GM12878 (cell line): Measurements from ENCODE around the gene TOMM20. TPM values are rescaled to one million over a fixed set of nuclear protein-coding genes. Genes with fewer than 3 reads are reported as not detected.
A peak's percentile ranks its signal among the peaks of the same experiment; 100 is the strongest.

Experiments used
- ATAC-seq: fragments of 200-7000 bp; cut with Tn5 transposase; 3 replicates; pipeline ENCODE4 v1.9.1; 2020; ENCODE audit warnings: mild to moderate bottlenecking, moderate library complexity
- Bru-seq: library from RNA; stranded (reverse); fragments of 400-500 nt; gene quantifications from one replicate; lab custom pipeline; 2021; lab: Mats Ljungman, UMichigan
- BruChase-seq, 2 experiments: library from RNA; stranded (reverse); fragments of 400-500 nt; gene quantifications; one replicate each; lab custom pipeline; 2021; lab: Mats Ljungman, UMichigan
- BruUV-seq: library from RNA; stranded (reverse); fragments of 400-500 nt; replicated peaks from 2 replicates; lab custom pipeline; 2021; lab: Mats Ljungman, UMichigan
- CTCF ChIA-PET: fragments of 300-600 bp; sonication (Branson Sonifier 250); formaldehyde crosslinking; extraction: SDS; loops from one replicate; lab custom pipeline; 2021; ENCODE audit warnings: inconsistent platforms; lab: Yijun Ruan, JAX
- POLR2A ChIA-PET: fragments of 350-600 bp; formaldehyde crosslinking; extraction: SDS; loops from one replicate; lab custom pipeline; 2021; ENCODE audit warnings: inconsistent platforms; lab: Charles Lee
- RAD21 ChIA-PET: fragments of 300-600 bp; sonication (Branson Sonifier 250); formaldehyde crosslinking; loops from one replicate; lab custom pipeline; 2023; ENCODE audit warnings: antibody characterized with exemption; ENCODE audit not compliant: unreplicated experiment; lab: Charles Lee
- SMC1A ChIA-PET: fragments of 300-600 bp; sonication (Branson Sonifier 250); formaldehyde crosslinking; loops from one replicate; lab custom pipeline; 2023; ENCODE audit not compliant: unreplicated experiment, uncharacterized antibody; lab: Charles Lee
- DNase-seq: peaks from one replicate; pipeline ENCODE4 v3.0.0-alpha.2; 2011; ENCODE audit warnings: low read depth, low spot score
- FAIRE-seq: peaks from 3 replicates; lab custom pipeline; 2011; peaks lifted over from hg19 to GRCh38; lab: Jason Lieb, UNC
- H2AFZ ChIP-seq: 2 replicates; pipeline ENCODE4 v1.6.0; 2011; ENCODE audit warnings: low read depth, low read length, control low read depth; ENCODE audit not compliant: control insufficient read depth
- H3K27ac ChIP-seq: 2 replicates; pipeline ENCODE4 v1.5.1; 2011; ENCODE audit warnings: control low read depth; ENCODE audit not compliant: control insufficient read depth, insufficient read depth
- H3K27me3 ChIP-seq, 2 experiments: replicated peaks in 1 of 2; 2 replicates each; pipeline versions ENCODE4 v1.6.0 to v1.6.1; 2011; ENCODE audit warnings: low read length in 1 of 2; ENCODE audit not compliant: control insufficient read depth in 2 of 2, insufficient read depth in 2 of 2
- H3K36me3 ChIP-seq, 2 experiments: 2 replicates each; pipeline ENCODE4 v1.5.1; 2011; ENCODE audit warnings: low read length in 1 of 2; ENCODE audit not compliant: control insufficient read depth in 2 of 2, insufficient read depth in 2 of 2
- H3K4me1 ChIP-seq: 2 replicates; pipeline ENCODE4 v1.6.1; 2011; ENCODE audit warnings: mild to moderate bottlenecking, low read length, moderate library complexity, mixed read lengths; ENCODE audit not compliant: control insufficient read depth, insufficient read depth
- H3K4me2 ChIP-seq: 2 replicates; pipeline ENCODE4 v1.6.0; 2011; ENCODE audit warnings: control low read depth; ENCODE audit not compliant: control insufficient read depth, insufficient read depth
- H3K4me3 ChIP-seq: fragments of 200-600 bp; sonication (generic); 2 replicates; pipeline ENCODE4 v1.5.1; 2016
- H3K79me2 ChIP-seq: 2 replicates; pipeline ENCODE4 v1.6.0; 2011; ENCODE audit warnings: low read length; ENCODE audit not compliant: control insufficient read depth, insufficient read depth
- H3K9ac ChIP-seq: 2 replicates; pipeline ENCODE4 v1.8.0; 2011; ENCODE audit warnings: low read length, control low read depth, mixed read lengths; ENCODE audit not compliant: control insufficient read depth, insufficient read depth
- H3K9me3 ChIP-seq: replicated peaks from 3 replicates; pipeline ENCODE4 v1.5.1; 2011; ENCODE audit warnings: mild to moderate bottlenecking, low read length; ENCODE audit not compliant: control insufficient read depth, insufficient read depth
- H4K20me1 ChIP-seq: 2 replicates; pipeline ENCODE4 v1.6.0; 2011; ENCODE audit not compliant: control insufficient read depth, insufficient read depth
- MEF2A ChIP-seq: IDR thresholded peaks from 2 replicates; pipeline ENCODE4 v1.6.1; 2011; ENCODE audit warnings: low read depth, mild to moderate bottlenecking, low read length, moderate library complexity; ENCODE audit not compliant: insufficient read depth
- MTA2 ChIP-seq: fragments of 450-650 bp; IDR thresholded peaks from 2 replicates; pipeline ENCODE4 v1.6.1; 2016; ENCODE audit warnings: low read depth, mild to moderate bottlenecking, moderate library complexity
- MYC ChIP-seq: IDR thresholded peaks from 2 replicates; pipeline ENCODE4 v1.6.1; 2011; ENCODE audit warnings: mild to moderate bottlenecking, low read length, moderate library complexity, inconsistent platforms; ENCODE audit not compliant: insufficient read depth, insufficient replicate concordance, insufficient read length, severe bottlenecking
- SIX5 ChIP-seq: IDR thresholded peaks from 2 replicates; pipeline ENCODE4 v1.6.1; 2011; ENCODE audit warnings: mild to moderate bottlenecking, low read depth, low read length, moderate library complexity; ENCODE audit not compliant: severe bottlenecking
- SP1 ChIP-seq: IDR thresholded peaks from one replicate; pipeline ENCODE4 v1.6.1; 2011; ENCODE audit warnings: low read depth, low read length
- SPI1 ChIP-seq: IDR thresholded peaks from 2 replicates; pipeline ENCODE4 v1.6.1; 2011; ENCODE audit warnings: low read depth, mild to moderate bottlenecking, low read length, moderate library complexity, borderline replicate concordance; ENCODE audit not compliant: insufficient read depth
- ZNF622 ChIP-seq: fragments of 450-650 bp; IDR thresholded peaks from 2 replicates; pipeline ENCODE4 v1.6.1; 2017; ENCODE audit warnings: mild to moderate bottlenecking, inconsistent platforms
- WGBS: methylation state at CpG from one replicate; pipeline ENCODE4 v1.1.6; 2016; ENCODE audit warnings: low lambda C conversion rate; ENCODE audit not compliant: insufficient replicate concordance, insufficient coverage; ENCODE audit errors: missing lambda C conversion rate; 5-methylcytosine and 5-hydroxymethylcytosine counted together
- in situ Hi-C: fragments of 300-500 bp; cut with MboI; formaldehyde crosslinking; loops from 9 replicates; pipeline ENCODE4 v1.14.3; 2018; ENCODE audit warnings: mixed read lengths
- intact Hi-C: fragments of 100-400 bp; cut with micrococcal nuclease; formaldehyde crosslinking; loops from one replicate; pipeline ENCODE4 v1.14.2; 2022; ENCODE audit not compliant: unreplicated experiment
- long read RNA-seq, 2 experiments: library from polyadenylated mRNA; unstranded; transcript quantifications; one replicate each; pipeline ENCODE4 v2.0.0, GENCODE V29; 2019 to 2020
- polyA minus RNA-seq, 3 experiments: library from RNA; depleted of rRNA, polyadenylated mRNA; stranded (reverse); fragments of >200 nt; gene quantifications; 2 replicates each; pipeline ENCODE4 v1.2.3, GENCODE V29; 2011
- polyA plus RNA-seq, 11 experiments: library from polyadenylated mRNA; depleted of rRNA in 4 of 11; unstranded in 6 of 11; stranded (reverse) in 5 of 11; fragments of >200 nt; fragmentation: Nextera tagmentation in 4 of 11; fragmentation: Illumina TruSeq in 1 of 11; extraction: Ambion mirVana in 4 of 11; extraction: Trizol in 1 of 11; gene quantifications; 1 replicate in 1 of 11; 2 replicates in 10 of 11; pipeline versions ENCODE4 v1.2.1 to v1.2.3, GENCODE V29; 2011 to 2016; ENCODE audit warnings: inconsistent platforms in 2 of 11, missing spikeins in 2 of 11, low read depth in 1 of 11
- total RNA-seq, 4 experiments: library from RNA; depleted of rRNA in 3 of 4; stranded (reverse); fragments of >200 nt in 3 of 4; fragmentation: Illumina TruSeq in 1 of 4; extraction: Trizol in 1 of 4; gene quantifications; 2 replicates each; pipeline versions ENCODE4 v1.2.1 to v1.2.3, GENCODE V29; 2013 to 2021
- TF ChIP-seq, protein P1 (sequence below): fragments of 450-650 bp; formaldehyde crosslinking; IDR thresholded peaks from 2 replicates; pipeline ENCODE4 v1.4.0; 2020; ENCODE audit warnings: mild to moderate bottlenecking, moderate library complexity
- TF ChIP-seq, protein P2 (sequence below): IDR thresholded peaks from 2 replicates; pipeline ENCODE4 v1.6.1; 2012; ENCODE audit warnings: low read length, inconsistent platforms
- TF ChIP-seq, protein P3 (sequence below): fragments of 450-650 bp; IDR thresholded peaks from 2 replicates; pipeline ENCODE4 v1.6.1; 2014; ENCODE audit warnings: mild to moderate bottlenecking

TOMM20 gene
- total RNA-seq (2013; cell fraction: nucleolus; rRNA removed): 52.5 and 52.8 TPM in 2 replicates
- total RNA-seq (2014; rRNA removed) (75.1 and 89.7 TPM in 2 replicates), total RNA-seq (2014; rRNA removed; fragmentation: Illumina TruSeq; extraction: Trizol) (58.8 and 59.9 TPM in 2 replicates), total RNA-seq (2021) (120 and 125 TPM in 2 replicates), polyA plus RNA-seq (2011; rRNA removed) (138 and 178 TPM in 2 replicates), polyA plus RNA-seq (2014; fragmentation: Illumina TruSeq; extraction: Trizol) (95.3 and 116 TPM in 2 replicates), polyA plus RNA-seq (2014; fragmentation: Nextera tagmentation; extraction: Ambion mirVana) (10 to 100 TPM; 39.8 to 60.1 TPM), polyA plus RNA-seq (2014; rRNA removed) (58.2 and 66.2 TPM in 2 replicates), polyA plus RNA-seq (2016; fragmentation: Nextera tagmentation; extraction: Ambion mirVana) (10 to 100 TPM; 68.4 to 71.9 TPM), polyA minus RNA-seq (2011; rRNA and poly(A)+ RNA removed) (35.0 and 43.1 TPM in 2 replicates), Bru-seq, nascent RNA (percentile 95 among the genes with signal in this experiment), BruChase-seq, experiment 1, labeled RNA remaining after a 6-hour chase (percentile 97 among the genes with signal in this experiment), BruChase-seq, experiment 2, labeled RNA remaining after a 2-hour chase (percentile 97 among the genes with signal in this experiment)
- 58.2 TPM for polyA plus RNA-seq (2011; ENCODE audit: low read depth)
- 43.9 and 51.8 TPM in 2 replicates for polyA plus RNA-seq (2011; cell fraction: cytosol; rRNA removed)
- 31.3 TPM in 2 replicates for polyA plus RNA-seq (2011; cell fraction: nucleus; rRNA removed)
- polyA plus RNA-seq (2012): 94.4 and 116 TPM in 2 replicates
- 27.3 and 28.9 TPM in 2 replicates for polyA minus RNA-seq (2011; cell fraction: cytosol; rRNA and poly(A)+ RNA removed)
- polyA minus RNA-seq (2011; cell fraction: nucleus; rRNA and poly(A)+ RNA removed): 15.8 and 28.3 TPM in 2 replicates
- long read RNA-seq, experiment 1, transcript TOMM20-201 (5 exons, 3,387 nt): major isoform, 61 of 62 reads
- long read RNA-seq, experiment 1, partial matches to known transcripts: 1 of 62 reads
- long read RNA-seq, experiment 1, other reads (novel, unspliced or antisense): 0 of 62 reads
- long read RNA-seq, experiment 2, transcript TOMM20-201 (5 exons, 3,387 nt): major isoform, 300 of 326 reads
- long read RNA-seq, experiment 2, partial matches to known transcripts: 21 of 326 reads
- long read RNA-seq, experiment 2, other reads (novel, unspliced or antisense): 5 of 326 reads

DNA sequence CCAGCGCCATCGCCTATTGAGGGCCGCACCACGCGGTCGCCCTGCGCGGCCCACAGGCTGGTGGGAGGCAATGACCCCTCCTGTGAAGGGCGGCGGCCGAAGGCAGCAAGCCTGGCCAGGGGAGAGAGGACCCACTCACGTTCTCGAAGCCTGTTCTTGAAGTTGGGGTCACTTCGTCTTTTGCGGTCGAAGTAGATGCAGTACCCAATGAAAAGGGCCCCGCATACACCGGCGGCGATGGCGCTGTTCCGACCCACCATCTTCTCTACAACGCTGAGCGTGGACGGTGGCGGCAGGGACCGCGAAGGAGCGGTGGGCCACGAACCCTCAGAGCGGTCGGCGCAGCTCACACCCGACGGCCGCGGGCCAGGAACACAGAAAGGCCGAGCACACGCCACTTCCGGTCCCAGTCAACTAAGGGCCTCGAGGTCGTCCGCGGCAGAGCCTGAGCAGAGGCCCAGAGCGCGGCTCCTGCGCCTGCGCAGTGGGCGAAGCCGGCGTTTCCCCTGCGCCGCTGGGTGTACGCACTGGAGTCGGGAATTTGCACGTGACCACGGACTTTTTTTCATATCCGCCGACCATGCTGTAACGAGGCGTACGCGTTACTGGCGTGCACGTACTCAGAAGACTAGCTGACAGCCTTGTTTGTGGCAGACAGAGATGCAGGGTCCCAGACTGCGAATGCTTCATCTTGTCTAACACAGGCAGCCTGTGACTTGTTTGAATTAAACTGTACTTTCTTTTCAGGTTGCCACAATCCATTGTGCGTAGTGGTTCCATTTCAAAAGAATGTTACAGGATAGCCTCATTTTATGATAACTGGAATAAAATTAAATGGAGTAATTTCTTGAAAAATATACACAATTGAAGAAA is at the start of gene TOMM20:
Gene TOMM20 (minus strand): TSS at position 382 of the 873 bp plus-strand sequence. CDS start 122 bp downstream, at position 260.
- peak; percentile 95 for DNase-seq
- ChIA-PET SMC1A (interaction anchor here (1.3 to 2.5 kb wide), 3 partner anchors 11 to 23 kb away, joined by 4 to 18 read pairs (median 5); no protein-coding TSS in a partner anchor), POLR2A (interaction anchor here (0.5 to 1.3 kb wide), 2 partner anchors 25 to 32 kb away, joined by 3 to 6 read pairs; partner anchors contain the start of gene RBM34), CTCF (interaction anchor here (1.2 to 2.1 kb wide), 2 partner anchors 24 to 28 kb away, joined by 6 read pairs; no protein-coding TSS in a partner anchor), RAD21 (interaction anchor here (1.3 to 2.1 kb wide), 2 partner anchors 23 to 288 kb away, joined by 4 to 10 read pairs; no protein-coding TSS in a partner anchor)
- FAIRE-seq: peak; percentile 90
- H3K79me2 ChIP-seq: peaks cover 53% of the 10 kb centered on the region
- peak; percentile 92 for ATAC-seq
- TSS peak; percentile 68 for BruUV-seq
- 0 out of 2 replicates have a peak, but pooled peaks cover 3% of the 10 kb centered on the region for H3K4me1 ChIP-seq
- H3K4me2 ChIP-seq: peak within 1 kb of the TSS; percentile 87
- intact Hi-C loops (loop anchor here (2.0 to 5.0 kb wide), 3 partner anchors 24 to 199 kb away; partner anchors contain the start of genes ARID4B, GGPS1 and RBM34), in situ Hi-C loops (no loop called here)
- no peaks in the 10 kb centered on the region for H3K9me3 ChIP-seq
- H3K9ac ChIP-seq: peak within 1 kb of the TSS; percentile 94
- H2AFZ ChIP-seq: peak within 1 kb of the TSS; percentile 89
- 2% methylated on average over 67 of the region's 67 CpGs for WGBS
- H3K36me3 ChIP-seq: peaks cover 2 to 20% of the 10 kb centered on the region in 2 experiments
- H3K27ac ChIP-seq: peak within 1 kb of the TSS; percentile 90
- no peaks in the 10 kb centered on the region for H3K27me3 ChIP-seq
- H3K4me3 ChIP-seq: peak within 1 kb of the TSS; percentile 90
- no peaks in the 10 kb centered on the region for H4K20me1 ChIP-seq
- no peak for TF ChIP-seq MEF2A
- TF ChIP-seq, protein P1, sequence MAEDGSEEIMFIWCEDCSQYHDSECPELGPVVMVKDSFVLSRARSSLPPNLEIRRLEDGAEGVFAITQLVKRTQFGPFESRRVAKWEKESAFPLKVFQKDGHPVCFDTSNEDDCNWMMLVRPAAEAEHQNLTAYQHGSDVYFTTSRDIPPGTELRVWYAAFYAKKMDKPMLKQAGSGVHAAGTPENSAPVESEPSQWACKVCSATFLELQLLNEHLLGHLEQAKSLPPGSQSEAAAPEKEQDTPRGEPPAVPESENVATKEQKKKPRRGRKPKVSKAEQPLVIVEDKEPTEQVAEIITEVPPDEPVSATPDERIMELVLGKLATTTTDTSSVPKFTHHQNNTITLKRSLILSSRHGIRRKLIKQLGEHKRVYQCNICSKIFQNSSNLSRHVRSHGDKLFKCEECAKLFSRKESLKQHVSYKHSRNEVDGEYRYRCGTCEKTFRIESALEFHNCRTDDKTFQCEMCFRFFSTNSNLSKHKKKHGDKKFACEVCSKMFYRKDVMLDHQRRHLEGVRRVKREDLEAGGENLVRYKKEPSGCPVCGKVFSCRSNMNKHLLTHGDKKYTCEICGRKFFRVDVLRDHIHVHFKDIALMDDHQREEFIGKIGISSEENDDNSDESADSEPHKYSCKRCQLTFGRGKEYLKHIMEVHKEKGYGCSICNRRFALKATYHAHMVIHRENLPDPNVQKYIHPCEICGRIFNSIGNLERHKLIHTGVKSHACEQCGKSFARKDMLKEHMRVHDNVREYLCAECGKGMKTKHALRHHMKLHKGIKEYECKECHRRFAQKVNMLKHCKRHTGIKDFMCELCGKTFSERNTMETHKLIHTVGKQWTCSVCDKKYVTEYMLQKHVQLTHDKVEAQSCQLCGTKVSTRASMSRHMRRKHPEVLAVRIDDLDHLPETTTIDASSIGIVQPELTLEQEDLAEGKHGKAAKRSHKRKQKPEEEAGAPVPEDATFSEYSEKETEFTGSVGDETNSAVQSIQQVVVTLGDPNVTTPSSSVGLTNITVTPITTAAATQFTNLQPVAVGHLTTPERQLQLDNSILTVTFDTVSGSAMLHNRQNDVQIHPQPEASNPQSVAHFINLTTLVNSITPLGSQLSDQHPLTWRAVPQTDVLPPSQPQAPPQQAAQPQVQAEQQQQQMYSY (CRISPR knock-in tag): no peak
- peak; percentile 39; the same call in 1 of the 2 replicates for TF ChIP-seq SPI1
- peak; percentile 87 for TF ChIP-seq MYC
- no peak for TF ChIP-seq SP1
- TF ChIP-seq, protein P2, sequence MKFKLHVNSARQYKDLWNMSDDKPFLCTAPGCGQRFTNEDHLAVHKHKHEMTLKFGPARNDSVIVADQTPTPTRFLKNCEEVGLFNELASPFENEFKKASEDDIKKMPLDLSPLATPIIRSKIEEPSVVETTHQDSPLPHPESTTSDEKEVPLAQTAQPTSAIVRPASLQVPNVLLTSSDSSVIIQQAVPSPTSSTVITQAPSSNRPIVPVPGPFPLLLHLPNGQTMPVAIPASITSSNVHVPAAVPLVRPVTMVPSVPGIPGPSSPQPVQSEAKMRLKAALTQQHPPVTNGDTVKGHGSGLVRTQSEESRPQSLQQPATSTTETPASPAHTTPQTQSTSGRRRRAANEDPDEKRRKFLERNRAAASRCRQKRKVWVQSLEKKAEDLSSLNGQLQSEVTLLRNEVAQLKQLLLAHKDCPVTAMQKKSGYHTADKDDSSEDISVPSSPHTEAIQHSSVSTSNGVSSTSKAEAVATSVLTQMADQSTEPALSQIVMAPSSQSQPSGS: no peak
- TF ChIP-seq MTA2: no peak
- peak; percentile 32 for TF ChIP-seq SIX5
- TF ChIP-seq ZNF622: no peak
- TF ChIP-seq, protein P3, sequence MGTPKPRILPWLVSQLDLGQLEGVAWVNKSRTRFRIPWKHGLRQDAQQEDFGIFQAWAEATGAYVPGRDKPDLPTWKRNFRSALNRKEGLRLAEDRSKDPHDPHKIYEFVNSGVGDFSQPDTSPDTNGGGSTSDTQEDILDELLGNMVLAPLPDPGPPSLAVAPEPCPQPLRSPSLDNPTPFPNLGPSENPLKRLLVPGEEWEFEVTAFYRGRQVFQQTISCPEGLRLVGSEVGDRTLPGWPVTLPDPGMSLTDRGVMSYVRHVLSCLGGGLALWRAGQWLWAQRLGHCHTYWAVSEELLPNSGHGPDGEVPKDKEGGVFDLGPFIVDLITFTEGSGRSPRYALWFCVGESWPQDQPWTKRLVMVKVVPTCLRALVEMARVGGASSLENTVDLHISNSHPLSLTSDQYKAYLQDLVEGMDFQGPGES: peak; percentile 37; the same call in 1 of the 2 replicates
